Measurements from ENCODE around the gene SPATS2L. TPM values are rescaled to one million over a fixed set of nuclear protein-coding genes. Genes with fewer than 3 reads are reported as not detected.
"Not testable (repeated sequence)": the region's sequence is repeated elsewhere in the genome, so short reads cannot be mapped to it uniquely, and the experiment has no call there.

Gene SPATS2L
- total RNA-seq, 1 experiment from 2014 or later, result not detected

DNA sequence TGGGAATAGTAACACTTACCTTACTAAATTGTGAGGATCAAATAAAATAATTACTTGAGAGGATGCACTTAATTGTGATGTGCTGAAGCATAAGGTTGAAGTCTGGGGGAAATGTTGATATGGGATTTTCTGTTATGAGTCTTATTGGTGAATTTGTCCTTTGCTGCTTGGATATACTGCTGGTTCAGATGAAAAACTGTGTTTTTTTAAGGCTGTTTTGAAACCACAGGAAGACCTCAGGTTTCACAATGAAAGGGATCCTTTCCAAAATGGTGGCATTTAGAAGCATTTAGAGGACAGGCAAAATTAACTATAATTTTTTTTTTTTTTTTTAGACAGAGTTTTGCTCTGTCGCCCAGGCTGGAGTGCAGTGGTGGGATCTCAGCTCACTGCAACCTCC, 34.9 kb downstream of the SPATS2L start:
- in situ Hi-C loops (cut with HindIII; ENCODE audit: low sequenced_read_pairs), result no loop called here
- no peak for DNase-seq (ENCODE audit: low spot score)

DNA sequence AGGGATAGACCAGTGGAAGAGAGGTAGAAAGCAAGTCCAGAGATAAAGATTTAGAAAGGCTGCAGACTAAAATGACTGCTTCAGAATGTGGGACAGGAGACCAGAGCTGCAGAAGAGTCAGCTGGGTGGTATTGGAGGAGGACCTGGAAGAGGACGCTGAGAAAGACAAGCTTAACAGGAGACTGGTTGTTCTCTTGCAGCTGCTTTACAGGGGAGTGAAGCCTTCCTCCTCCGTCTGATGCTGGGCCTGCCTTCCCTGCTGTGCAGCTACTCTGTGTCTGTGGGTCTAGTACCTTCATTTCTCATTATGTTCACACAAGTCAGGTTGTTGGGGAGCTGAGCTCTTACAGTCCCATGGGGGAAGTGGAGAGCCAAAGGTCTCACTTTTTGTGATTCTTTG, 35.7 kb downstream of the SPATS2L start:
- no peak for DNase-seq (ENCODE audit: low spot score)
- in situ Hi-C loops (cut with HindIII; ENCODE audit: low sequenced_read_pairs), result no loop called here

DNA sequence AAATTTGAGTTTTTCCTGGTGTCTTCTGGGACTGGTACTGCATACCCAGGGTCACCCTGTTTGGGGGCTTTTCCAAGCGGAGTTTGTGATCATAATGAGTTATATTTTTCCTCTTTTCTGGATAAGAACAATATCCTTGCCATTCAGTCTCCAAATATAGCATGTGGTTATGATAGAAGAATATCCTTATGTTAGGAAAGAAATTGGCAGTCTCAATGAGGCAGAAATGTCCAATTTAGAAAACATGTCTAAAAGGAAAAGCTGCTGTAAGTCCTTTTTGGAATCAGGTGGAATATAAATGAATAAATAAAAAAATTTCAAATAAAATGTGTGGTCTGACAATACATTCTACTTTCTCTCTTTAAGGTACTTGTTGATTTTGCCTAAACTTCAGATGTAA, 36.2 kb downstream of the SPATS2L start:
- no peak for DNase-seq (ENCODE audit: low spot score)
- in situ Hi-C loops (cut with HindIII; ENCODE audit: low sequenced_read_pairs), result no loop called here

DNA sequence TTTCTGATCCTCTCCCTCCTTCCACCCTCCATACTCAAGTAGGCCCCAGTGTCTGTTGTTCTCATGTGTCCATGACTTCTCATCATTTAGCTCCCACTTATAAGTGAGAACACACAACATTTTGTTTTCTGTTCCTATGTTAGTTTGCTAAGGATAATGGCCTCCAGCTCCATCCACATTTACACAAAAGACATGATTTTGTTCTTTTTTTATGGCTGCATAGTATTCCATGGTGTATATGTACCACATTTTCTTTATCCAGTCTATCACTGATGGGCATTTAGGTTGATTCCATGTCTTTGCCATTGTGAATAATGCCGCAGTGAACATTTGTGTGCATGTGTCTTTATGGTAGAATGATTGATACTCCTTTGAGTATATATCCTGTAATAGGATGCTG, 37.7 kb downstream of the SPATS2L start:
- in situ Hi-C loops (cut with HindIII; ENCODE audit: low sequenced_read_pairs); DNase-seq (ENCODE audit: low spot score): not testable (repeated sequence)

DNA sequence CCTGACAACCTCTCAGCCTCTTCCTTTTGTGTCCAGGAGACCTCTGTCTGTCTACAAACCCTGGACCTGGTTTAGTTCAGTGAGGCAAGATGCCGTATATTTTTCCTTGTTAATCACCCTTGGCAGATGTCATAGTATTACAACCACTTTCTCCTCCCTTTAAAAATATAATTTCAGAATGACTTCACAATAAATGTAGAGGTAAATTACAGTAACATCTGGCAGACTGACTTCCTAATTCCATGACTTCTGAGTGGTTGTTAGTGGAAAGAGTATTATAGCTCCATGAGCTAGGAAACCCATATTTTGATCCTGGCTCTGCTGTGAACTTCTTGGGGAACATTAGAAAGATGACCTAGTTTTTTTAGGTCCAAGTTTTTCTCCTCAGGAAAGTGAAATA, 39.5 kb downstream of the SPATS2L start:
- in situ Hi-C loops (cut with HindIII; ENCODE audit: low sequenced_read_pairs), result no loop called here
- no peak for DNase-seq (ENCODE audit: low spot score)

DNA sequence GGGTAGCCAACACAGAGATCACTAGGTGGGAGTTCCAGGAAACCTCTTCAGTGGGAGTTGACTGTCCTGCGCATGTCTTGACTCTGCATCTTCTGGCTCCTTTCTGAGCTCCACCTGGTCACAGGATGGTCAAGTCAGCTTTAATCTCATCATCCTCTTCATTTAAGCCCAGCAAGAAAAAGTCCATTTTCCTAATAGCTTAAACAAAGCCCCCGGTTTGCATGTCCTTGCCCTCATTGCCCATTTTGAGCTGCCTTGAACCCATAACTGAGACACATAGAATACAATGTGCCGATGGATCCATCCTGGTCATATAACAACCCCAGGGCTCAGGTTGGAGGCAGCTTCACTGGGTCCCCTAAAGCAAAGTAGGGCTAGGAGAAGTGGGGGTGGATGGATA, 40.8 kb downstream of the SPATS2L start:
- in situ Hi-C loops (cut with HindIII; ENCODE audit: low sequenced_read_pairs), result no loop called here
- DNase-seq (ENCODE audit: low spot score), result no peak

DNA sequence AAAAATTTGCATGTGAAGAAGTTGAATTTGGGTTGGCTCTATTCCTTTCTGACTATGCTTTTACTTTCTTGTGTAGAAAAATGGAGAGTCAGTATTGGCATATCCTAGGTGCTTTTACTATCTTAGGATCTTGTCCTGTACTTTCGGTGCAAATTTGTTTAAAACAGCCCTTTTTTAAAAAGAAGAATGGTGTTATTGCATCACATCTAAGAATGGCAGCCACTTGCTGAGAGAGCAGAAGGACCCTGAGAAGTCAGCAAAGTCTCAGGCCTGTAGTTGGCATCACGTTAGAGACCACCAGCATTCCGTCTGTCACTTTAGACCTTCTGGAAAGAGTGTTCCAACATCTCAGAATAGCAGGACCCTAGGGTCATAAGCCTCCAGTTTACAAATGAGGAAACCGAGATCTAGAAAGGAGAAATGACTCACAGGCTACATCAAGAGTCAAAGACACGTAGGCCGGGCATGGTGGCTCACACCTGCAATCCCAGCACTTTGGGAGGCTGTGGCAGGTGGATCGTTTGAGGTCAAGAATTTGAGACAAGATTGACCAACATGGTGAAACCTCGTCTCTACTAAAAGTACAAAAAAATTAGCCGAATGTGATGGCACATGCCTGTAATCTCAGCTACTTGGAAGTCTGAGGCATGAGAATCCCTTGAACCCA, 42.5 kb downstream of the SPATS2L start:
- DNase-seq (ENCODE audit: low spot score), result no peak
- in situ Hi-C loops (cut with HindIII; ENCODE audit: low sequenced_read_pairs), result no loop called here

DNA sequence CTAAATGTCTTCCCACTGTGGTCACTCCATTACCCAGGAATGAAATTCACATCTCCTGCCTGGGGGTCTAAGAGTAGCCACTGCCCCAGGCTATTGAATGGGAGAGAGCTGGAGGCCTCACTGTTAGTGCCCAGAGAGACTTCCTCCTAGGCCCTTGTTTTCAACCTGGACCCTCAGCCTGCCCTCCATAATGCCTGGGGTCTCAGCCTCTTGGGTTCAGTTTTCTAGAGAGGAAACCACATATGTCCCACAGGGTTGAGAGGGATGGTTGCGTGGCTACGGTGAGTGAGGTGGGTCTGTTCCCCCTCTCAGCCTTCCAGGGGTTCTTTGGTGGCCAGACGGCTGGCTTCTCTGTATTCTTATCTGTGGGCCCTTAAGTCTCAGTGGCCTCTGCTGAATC, 43.4 kb downstream of the SPATS2L start:
- no peak for DNase-seq (ENCODE audit: low spot score)

DNA sequence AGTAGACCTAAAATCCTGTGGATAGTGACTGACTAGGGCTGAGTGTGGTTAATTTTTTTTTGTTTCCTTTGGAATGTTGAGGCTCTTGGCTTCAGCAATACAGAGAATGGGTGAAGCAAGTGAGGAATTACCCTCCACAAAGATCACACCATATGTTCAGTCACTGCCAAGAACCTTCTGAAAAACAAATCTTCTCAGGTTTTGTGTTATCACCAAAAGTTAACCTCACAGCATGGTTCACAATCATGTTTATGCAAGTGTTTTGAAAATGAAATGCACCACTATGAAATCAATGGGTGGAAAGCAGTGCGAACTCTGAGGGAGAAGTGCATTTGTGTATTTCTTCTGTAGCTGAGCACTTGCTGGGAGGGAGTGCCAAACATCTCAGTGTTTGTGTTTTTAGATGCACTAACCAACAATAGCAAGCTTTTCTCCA, 44.4 kb downstream of the SPATS2L start:
- no peak for DNase-seq (ENCODE audit: low spot score)
- in situ Hi-C loops (cut with HindIII; ENCODE audit: low sequenced_read_pairs), result no loop called here

More for the DNA sequence above, 43.4 kb downstream of the SPATS2L start:
- in situ Hi-C loops (cut with HindIII; ENCODE audit: low sequenced_read_pairs), result no loop called here

DNA sequence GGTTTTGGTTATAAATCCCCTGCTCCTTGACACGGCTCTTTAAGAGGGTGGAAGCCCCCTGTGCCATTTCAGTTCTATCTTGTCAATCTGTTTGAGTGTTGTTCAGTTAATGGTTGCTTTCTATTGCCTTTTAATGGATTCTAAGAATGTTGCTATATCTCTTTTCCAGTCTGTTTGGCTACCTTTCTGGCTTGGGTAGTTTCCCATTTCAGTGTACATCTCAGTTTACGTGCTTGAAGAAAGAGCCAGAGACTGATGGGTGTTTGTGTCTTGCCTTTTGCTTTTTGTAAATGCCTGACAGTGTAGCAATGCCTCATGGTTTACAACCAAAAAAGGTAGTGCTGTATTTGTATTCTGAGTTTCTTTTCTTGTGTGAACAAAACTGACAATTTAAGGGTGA, 45.3 kb downstream of the SPATS2L start:
- in situ Hi-C loops (cut with HindIII; ENCODE audit: low sequenced_read_pairs), result no loop called here
- DNase-seq (ENCODE audit: low spot score), result no peak

DNA sequence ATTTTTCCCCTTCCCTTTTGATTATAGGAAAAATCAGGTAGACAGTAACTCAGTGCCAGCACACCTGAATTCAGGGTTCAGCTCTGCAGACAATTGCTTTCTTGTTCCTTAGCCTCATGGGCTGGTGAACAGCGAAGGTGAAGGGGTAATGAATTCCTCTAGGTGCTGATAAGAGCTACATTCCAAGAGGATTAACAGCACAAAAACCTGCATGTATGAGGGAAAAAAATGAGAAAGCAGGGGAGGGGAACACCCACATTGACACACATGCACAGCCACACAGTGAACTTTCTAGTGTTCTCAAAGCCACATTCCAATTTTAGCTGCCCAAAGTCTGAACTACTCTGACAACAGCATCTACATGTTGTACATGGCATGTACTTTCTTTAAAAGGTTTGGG, 46.1 kb downstream of the SPATS2L start:
- in situ Hi-C loops (cut with HindIII; ENCODE audit: low sequenced_read_pairs), result no loop called here
- no peak for DNase-seq (ENCODE audit: low spot score)

DNA sequence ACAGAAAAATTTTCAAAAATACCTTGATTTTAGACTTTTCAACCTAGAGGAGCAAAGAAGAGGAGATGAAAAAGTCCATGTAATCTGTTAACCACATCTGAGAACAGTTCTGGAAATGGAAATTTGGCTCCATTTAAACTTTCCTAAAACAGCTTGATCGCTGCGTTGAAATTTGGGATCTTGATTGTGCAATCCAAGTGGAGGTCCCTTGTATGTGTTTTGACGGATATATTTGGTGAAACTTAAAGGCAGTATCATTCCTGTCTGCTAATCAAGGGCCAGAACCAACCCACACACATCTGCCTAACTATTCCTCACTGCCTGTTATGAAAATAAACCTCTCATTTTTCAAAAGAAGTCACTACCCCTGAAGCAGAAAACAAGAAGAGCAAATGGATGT, 46.6 kb downstream of the SPATS2L start:
- no peak for DNase-seq (ENCODE audit: low spot score)
- in situ Hi-C loops (cut with HindIII; ENCODE audit: low sequenced_read_pairs), result no loop called here

DNA sequence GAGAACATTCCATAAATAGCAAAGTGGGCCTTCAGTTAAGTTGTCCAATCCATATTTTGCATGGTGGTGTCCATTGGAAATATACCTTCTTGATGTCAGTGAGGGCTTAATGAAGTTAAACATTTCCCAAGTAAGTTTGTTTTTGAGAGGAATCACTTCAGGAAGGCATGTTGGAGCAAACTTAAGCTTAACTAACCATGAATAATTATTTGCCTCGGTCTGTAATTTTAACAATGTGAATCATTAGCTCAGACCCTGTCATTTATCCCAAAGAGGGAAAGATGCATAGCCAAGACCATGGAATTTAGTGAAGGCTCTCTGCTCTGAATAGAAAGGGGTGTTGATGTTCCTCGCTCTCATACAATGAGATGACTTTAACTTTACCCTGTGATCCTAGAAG, 47.4 kb downstream of the SPATS2L start:
- in situ Hi-C loops (cut with HindIII; ENCODE audit: low sequenced_read_pairs), result no loop called here
- DNase-seq (ENCODE audit: low spot score), result no peak

DNA sequence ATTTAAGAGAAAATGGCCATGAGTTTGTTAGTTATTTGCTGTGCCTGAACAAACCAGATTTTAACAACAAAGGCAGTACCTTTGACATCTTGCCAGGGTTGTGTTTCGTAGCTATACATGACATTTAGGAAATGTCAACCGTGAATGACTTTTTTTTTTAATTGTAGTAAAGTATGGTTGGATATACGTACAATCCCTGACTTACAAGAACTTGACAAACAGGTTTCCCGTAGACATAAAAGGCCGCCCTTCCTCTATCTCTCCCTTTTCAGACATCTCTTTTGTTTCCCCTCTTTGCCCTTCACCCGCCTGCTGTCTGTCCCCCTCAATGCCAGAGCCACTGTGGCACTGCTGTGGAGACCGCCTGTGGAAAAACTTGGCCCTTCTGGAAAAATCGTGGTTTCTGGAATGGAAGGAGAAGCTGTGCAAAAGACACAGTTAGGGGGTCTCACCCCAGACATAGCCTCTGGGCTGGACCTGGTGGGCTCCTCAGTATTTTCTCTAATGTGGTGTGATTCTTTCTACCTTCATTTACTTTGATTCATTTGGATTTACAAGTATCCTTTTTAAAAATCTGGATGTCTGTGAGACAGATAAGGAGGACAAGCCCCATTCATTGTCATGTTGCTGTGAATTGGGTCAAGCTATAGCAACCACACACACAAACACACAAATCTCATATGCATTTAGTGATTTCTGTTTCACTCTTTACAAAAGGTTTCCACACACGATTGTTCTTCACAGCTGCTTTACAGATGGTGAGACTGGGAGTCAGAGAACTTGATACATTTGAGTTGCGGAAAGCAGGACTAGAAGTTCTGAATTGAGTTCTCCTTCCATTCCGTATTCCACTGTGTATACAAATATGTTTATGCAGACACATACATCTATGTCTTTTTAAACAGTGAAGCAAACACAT, 48.6 kb downstream of the SPATS2L start:
- in situ Hi-C loops (cut with HindIII; ENCODE audit: low sequenced_read_pairs), result no loop called here

DNA sequence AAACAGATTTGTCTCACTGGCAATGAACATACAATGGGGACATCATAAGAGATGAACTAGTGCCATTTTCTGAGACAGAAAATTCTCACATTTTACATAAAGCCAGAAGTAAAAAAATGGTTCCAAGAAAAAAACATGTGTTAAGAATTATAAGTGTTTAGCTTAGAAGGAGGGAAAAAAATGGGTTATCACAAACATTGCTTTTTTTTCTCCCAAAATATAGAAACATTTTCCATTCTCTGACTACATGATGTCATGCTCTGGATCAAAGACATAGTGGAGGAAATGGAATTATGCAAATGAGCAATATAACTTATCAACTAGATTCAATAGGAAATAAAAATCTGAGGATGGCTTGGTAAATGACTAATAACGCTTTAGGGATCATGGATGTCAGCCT, 49.8 kb downstream of the SPATS2L start:
- in situ Hi-C loops (cut with HindIII; ENCODE audit: low sequenced_read_pairs), result no loop called here
- DNase-seq (ENCODE audit: low spot score), result no peak

More for the DNA sequence above, 48.6 kb downstream of the SPATS2L start:
- no peak for DNase-seq (ENCODE audit: low spot score)

DNA sequence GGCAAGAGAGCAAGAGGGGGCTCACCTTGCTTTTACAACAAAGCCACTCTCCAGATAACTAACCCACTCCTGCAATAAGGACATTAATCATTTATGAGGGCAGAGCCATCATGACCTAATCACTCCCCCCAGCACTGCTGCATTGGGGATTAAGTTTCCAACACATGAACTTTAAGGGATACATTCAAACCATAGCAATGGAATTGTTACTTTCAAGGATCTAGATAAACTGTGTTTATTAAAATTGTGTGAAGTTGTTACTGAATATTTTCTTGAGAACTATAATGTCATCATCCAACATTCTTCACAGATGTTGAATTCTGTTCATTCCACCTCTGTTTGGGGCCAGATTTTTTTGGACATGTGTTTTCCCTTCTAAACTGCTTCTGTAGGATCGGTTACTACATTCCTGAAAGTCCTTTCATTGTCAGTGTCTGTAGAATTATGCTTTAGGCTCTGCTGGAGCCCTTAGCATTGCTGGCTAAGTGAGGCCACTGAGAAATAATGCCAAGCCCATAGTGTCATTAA, 50.4 kb downstream of the SPATS2L start:
- in situ Hi-C loops (cut with HindIII; ENCODE audit: low sequenced_read_pairs), result no loop called here
- DNase-seq (ENCODE audit: low spot score), result no peak

DNA sequence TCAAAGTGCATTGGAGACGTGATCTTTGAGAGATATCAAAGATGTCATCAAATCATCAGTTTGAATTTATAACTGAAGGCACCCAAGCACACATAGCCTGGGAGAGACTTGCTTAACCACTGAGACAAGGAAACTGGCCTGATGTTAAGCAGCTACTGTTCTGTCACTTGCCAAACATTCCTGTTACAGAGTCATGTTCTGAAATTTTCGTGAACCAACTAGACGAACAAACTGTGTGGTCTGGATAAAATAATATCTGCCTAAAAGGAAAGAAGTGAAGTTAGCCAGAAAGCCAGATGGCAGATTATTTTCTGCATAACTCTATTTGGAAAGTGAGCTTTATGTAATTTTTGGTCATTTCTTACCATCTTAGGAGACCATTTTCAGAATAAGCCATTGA, 51.4 kb downstream of the SPATS2L start:
- in situ Hi-C loops (cut with HindIII; ENCODE audit: low sequenced_read_pairs), result no loop called here
- DNase-seq (ENCODE audit: low spot score), result peak; percentile 32

DNA sequence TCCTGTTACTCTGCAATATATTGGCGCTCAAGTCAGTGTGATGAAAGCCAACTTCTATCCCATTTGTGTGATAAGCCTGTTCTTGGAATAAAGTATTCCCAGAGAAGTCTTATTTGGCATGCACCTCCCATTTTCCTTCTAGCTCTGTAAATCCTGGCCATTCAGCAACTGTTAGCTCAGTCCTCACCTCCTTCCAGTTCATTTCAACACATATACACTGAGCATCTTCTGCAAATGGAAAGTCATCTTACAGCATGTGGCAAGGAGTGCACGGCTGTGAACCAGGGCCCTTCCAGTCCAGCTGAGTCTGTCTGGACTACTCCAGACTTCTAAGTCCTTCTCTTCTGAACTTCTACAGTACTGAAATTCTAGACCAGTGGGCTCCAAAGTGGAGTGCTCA, 53.1 kb downstream of the SPATS2L start:
- in situ Hi-C loops (cut with HindIII; ENCODE audit: low sequenced_read_pairs), result no loop called here
- DNase-seq (ENCODE audit: low spot score), result no peak

DNA sequence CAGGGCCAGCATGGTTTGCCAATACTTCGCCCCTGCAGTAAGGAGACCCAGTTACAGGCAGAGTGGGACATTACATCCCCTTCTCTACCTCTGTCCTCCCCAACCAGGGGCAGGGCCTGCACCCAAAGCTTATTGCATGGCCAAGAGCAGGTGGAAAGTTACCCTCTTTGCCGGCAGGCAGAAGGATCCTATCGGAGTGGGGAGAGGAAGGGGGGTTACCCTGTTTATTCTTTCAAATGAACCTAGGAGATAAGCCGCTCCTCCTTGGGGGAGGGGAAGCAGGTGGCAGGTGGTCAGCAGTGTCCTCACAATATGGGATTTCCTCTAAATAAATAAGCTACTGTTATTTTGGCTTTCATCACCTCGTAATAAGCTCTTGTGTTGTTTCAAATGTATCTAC, 53.9 kb downstream of the SPATS2L start:
- in situ Hi-C loops (cut with HindIII; ENCODE audit: low sequenced_read_pairs), result no loop called here
- DNase-seq (ENCODE audit: low spot score), result no peak

DNA sequence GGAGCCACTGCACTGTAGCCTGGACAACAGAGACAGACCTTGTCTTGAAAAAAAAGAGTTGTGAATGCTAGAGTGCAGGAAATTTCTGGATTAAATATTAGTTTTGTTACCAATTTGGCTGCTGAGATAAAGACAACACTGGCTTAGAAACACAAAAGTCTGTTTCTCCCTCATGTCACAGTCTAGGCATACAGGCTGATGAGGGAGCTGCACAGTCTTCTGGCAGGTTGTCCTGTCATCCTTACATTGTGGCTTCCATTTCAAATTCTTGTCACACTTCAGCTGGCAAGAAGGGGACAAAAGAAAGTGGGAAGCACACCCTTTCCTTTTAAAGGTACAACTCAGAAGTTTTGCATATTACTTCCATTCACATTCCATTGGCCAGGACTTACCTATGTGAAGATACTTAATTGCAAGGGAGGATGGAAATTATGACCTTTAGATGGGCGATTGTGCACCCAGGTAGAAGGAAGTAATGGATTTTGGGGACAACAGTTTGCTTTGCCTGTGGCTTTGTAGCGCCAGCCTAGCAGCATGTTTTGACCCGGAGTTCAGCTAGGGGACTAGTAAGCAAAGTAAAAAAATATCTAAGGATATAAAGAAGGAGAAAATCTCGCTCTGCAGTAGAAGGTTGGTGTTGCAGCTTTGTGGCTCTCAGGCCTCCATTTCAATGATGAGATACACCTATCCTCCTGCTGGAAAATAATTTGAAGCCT, 55.9 kb downstream of the SPATS2L start:
- in situ Hi-C loops (cut with HindIII; ENCODE audit: low sequenced_read_pairs), result no loop called here
- no peak for DNase-seq (ENCODE audit: low spot score)
